WI38 (cell line): ENCODE results near the gene FAM168A.
A peak's percentile ranks its signal among the peaks of the same experiment; 100 is the strongest.

Experiments used
- H3K4me3 ChIP-seq: 2 replicates; pipeline ENCODE4 v1.5.1; 2011; ENCODE audit warnings: low read depth, mild to moderate bottlenecking, control low read depth, low read length
- TF ChIP-seq, protein P1 (sequence below): IDR thresholded peaks from 2 replicates; pipeline ENCODE4 v1.5.1; 2012; ENCODE audit warnings: low read depth, mild to moderate bottlenecking, control low read depth, low read length

Gene FAM168A, protein sequence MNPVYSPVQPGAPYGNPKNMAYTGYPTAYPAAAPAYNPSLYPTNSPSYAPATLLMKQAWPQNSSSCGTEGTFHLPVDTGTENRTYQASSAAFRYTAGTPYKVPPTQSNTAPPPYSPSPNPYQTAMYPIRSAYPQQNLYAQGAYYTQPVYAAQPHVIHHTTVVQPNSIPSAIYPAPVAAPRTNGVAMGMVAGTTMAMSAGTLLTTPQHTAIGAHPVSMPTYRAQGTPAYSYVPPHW

GRCh38 chr11:73597956-73598718 lies at the start of gene FAM168A:
Gene FAM168A, minus strand, starts transcription at chr11:73598112. Its CDS starts 129,638 bp downstream, at chr11:73468474.
- H3K4me3 ChIP-seq: peak within 1 kb of the TSS; percentile 78
- TF ChIP-seq, protein P1, sequence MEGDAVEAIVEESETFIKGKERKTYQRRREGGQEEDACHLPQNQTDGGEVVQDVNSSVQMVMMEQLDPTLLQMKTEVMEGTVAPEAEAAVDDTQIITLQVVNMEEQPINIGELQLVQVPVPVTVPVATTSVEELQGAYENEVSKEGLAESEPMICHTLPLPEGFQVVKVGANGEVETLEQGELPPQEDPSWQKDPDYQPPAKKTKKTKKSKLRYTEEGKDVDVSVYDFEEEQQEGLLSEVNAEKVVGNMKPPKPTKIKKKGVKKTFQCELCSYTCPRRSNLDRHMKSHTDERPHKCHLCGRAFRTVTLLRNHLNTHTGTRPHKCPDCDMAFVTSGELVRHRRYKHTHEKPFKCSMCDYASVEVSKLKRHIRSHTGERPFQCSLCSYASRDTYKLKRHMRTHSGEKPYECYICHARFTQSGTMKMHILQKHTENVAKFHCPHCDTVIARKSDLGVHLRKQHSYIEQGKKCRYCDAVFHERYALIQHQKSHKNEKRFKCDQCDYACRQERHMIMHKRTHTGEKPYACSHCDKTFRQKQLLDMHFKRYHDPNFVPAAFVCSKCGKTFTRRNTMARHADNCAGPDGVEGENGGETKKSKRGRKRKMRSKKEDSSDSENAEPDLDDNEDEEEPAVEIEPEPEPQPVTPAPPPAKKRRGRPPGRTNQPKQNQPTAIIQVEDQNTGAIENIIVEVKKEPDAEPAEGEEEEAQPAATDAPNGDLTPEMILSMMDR: no peak

GRCh38 chr11:73647459-73648100 lies 49.7 kb upstream of the FAM168A start:
- TF ChIP-seq, protein P1: no peak
- no peak overlapping the region for H3K4me3 ChIP-seq

- TF ChIP-seq, protein P1: no peak
- H3K4me3 ChIP-seq: no peak within 1 kb of the TSS
These were observed 48.2 kb upstream of the FAM168A start, which contains the start of gene PLEKHB1 for GRCh38 chr11:73645972-73646631. Gene PLEKHB1, plus strand, starts transcription at chr11:73646581. Its CDS starts 28 bp downstream, at chr11:73646609.

- H3K4me3 ChIP-seq: no peak overlapping the region
- TF ChIP-seq, protein P1: no peak
These were observed 47.4 kb upstream of the FAM168A start for GRCh38 chr11:73645121-73645969.

- TF ChIP-seq, protein P1: no peak
- H3K4me3 ChIP-seq: no peak overlapping the region
These were observed 43.8 kb upstream of the FAM168A start for GRCh38 chr11:73641668-73642067.

DNA sequence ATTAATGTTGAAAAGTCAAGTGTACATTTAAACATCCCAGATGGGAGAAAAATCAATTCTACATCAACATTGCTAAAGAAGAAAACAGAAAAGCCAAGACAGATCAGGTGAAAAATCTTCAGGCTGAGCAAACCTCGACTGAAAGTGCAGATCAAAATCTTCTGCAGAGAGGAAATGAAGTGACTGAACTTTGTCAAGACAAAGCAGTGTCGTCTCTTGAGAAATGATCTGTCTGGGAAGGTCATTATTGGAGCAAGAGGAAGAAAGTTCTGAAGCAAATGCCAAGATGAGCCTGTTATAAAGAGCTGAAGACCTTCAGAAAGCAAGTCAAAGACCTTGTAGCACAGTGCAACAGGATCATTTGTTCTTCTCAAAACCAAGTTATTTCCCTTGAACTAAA lies 42.7 kb upstream of the FAM168A start:
- TF ChIP-seq, protein P1: no peak
- no peak overlapping the region for H3K4me3 ChIP-seq
